HL-60 (cell line): ENCODE measurements around the gene ADARB1.

Experiments
- DNase-seq, 2 experiments: peaks; one replicate each; pipeline ENCODE4 v3.0.0-alpha.2; 2010 to 2020; ENCODE audit warnings: low read depth in 1 of 2, low spot score in 1 of 2
- H3K27ac ChIP-seq: fragments of 250-450 bp; sonication (Bioruptor Pico); replicated peaks from 2 replicates; pipeline ENCODE4 v1.5.1; 2020; ENCODE audit warnings: mild to moderate bottlenecking, moderate library complexity
- H3K27me3 ChIP-seq: fragments of 250-450 bp; sonication (Bioruptor Pico); 2 replicates; pipeline ENCODE4 v1.5.1; 2021; ENCODE audit warnings: mild to moderate bottlenecking, moderate library complexity; ENCODE audit not compliant: insufficient read depth, poor library complexity, severe bottlenecking
- H3K4me3 ChIP-seq: replicated peaks from 2 replicates; pipeline ENCODE4 v1.5.1; 2011; ENCODE audit warnings: mild to moderate bottlenecking, control low read depth, low read length; ENCODE audit not compliant: insufficient read depth
- GABPA ChIP-seq: IDR thresholded peaks from 2 replicates; pipeline ENCODE4 v1.6.1; 2012; ENCODE audit warnings: low read depth
- POLR2AphosphoS5 ChIP-seq: IDR thresholded peaks from 2 replicates; pipeline ENCODE4 v1.6.1; 2012; ENCODE audit warnings: low read depth
- SPI1 ChIP-seq: IDR thresholded peaks from 2 replicates; pipeline ENCODE4 v1.6.1; 2012; ENCODE audit warnings: low read depth, mild to moderate bottlenecking, borderline replicate concordance
- TF ChIP-seq, protein P1 (sequence below): IDR thresholded peaks from one replicate; pipeline ENCODE4 v1.5.1; 2011; ENCODE audit warnings: low read length, control low read depth, inconsistent platforms; ENCODE audit not compliant: insufficient read depth
- TF ChIP-seq, protein P2 (sequence below): IDR thresholded peaks from 2 replicates; pipeline ENCODE4 v1.6.1; 2012; ENCODE audit warnings: low read depth; ENCODE audit not compliant: insufficient replicate concordance

ADARB1 gene

DNA sequence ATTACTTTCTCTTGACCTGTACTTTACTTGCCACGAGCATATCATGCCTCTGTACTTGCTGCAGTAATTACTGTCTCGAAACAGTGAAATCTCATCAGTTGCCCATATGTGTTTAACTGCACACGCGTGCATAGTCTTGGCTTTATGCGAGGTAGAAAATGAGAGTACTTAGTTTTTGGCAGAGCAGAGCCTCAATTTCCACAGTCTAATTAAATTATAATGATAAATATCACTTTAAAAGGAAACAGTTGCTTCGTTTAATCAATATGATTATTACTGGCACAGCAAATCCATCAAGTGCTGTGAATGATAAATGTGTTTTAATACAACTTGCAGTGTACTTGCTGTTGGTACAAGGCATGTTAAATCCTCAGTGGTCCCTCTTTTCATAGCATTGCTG is 47.6 kb downstream of the ADARB1 start:
- no peak overlapping the region for H3K4me3 ChIP-seq
- H3K27me3 ChIP-seq: no peaks in the 10 kb centered on the region
- no peak for DNase-seq
- no peak overlapping the region for H3K27ac ChIP-seq
- TF ChIP-seq, protein P1, sequence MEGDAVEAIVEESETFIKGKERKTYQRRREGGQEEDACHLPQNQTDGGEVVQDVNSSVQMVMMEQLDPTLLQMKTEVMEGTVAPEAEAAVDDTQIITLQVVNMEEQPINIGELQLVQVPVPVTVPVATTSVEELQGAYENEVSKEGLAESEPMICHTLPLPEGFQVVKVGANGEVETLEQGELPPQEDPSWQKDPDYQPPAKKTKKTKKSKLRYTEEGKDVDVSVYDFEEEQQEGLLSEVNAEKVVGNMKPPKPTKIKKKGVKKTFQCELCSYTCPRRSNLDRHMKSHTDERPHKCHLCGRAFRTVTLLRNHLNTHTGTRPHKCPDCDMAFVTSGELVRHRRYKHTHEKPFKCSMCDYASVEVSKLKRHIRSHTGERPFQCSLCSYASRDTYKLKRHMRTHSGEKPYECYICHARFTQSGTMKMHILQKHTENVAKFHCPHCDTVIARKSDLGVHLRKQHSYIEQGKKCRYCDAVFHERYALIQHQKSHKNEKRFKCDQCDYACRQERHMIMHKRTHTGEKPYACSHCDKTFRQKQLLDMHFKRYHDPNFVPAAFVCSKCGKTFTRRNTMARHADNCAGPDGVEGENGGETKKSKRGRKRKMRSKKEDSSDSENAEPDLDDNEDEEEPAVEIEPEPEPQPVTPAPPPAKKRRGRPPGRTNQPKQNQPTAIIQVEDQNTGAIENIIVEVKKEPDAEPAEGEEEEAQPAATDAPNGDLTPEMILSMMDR: no peak
- TF ChIP-seq GABPA (no peak), POLR2AphosphoS5 (no peak), SPI1 (no peak)
- TF ChIP-seq, protein P2, sequence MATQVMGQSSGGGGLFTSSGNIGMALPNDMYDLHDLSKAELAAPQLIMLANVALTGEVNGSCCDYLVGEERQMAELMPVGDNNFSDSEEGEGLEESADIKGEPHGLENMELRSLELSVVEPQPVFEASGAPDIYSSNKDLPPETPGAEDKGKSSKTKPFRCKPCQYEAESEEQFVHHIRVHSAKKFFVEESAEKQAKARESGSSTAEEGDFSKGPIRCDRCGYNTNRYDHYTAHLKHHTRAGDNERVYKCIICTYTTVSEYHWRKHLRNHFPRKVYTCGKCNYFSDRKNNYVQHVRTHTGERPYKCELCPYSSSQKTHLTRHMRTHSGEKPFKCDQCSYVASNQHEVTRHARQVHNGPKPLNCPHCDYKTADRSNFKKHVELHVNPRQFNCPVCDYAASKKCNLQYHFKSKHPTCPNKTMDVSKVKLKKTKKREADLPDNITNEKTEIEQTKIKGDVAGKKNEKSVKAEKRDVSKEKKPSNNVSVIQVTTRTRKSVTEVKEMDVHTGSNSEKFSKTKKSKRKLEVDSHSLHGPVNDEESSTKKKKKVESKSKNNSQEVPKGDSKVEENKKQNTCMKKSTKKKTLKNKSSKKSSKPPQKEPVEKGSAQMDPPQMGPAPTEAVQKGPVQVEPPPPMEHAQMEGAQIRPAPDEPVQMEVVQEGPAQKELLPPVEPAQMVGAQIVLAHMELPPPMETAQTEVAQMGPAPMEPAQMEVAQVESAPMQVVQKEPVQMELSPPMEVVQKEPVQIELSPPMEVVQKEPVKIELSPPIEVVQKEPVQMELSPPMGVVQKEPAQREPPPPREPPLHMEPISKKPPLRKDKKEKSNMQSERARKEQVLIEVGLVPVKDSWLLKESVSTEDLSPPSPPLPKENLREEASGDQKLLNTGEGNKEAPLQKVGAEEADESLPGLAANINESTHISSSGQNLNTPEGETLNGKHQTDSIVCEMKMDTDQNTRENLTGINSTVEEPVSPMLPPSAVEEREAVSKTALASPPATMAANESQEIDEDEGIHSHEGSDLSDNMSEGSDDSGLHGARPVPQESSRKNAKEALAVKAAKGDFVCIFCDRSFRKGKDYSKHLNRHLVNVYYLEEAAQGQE: no peak

DNA sequence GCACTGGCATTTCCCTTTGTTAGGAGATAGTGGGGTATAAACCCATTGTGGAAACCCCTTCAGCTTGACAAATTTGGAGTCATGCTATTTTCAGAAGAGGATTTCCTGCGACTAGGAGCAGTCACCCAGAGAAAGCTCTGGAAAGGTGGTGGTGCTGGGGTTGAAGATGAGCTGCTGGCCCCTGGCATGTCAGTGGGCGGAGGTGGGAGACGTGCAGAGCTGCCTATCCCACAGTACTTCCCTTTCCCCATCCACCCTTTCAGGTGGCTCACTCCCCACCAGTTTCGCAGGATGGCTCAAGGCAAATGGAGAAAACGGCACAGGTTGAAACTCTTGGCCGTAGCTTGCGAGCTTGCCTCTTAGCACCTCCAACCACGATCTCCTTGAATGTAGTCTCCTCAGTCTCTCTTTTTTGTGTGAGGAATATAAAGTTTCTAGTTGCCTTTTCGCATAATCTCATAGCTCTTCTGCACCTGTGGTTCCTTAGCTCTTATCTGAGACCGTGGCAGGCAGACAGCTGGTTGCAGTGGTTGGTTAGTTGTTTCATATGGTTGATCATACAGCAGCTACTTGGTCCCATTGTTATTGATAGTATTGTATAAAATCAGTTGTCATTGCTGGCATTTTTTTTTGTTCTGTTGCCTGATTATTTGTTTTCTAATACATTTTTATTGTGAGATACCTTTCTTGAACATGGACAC is 48.2 kb downstream of the ADARB1 start:
- no peaks in the 10 kb centered on the region for H3K27me3 ChIP-seq
- TF ChIP-seq, protein P2: no peak
- TF ChIP-seq POLR2AphosphoS5: no peak
- TF ChIP-seq, protein P1: no peak
- no peak for TF ChIP-seq SPI1
- no peak for TF ChIP-seq GABPA
- no peak for DNase-seq
- no peak overlapping the region for H3K4me3 ChIP-seq
- H3K27ac ChIP-seq: no peak overlapping the region

DNA sequence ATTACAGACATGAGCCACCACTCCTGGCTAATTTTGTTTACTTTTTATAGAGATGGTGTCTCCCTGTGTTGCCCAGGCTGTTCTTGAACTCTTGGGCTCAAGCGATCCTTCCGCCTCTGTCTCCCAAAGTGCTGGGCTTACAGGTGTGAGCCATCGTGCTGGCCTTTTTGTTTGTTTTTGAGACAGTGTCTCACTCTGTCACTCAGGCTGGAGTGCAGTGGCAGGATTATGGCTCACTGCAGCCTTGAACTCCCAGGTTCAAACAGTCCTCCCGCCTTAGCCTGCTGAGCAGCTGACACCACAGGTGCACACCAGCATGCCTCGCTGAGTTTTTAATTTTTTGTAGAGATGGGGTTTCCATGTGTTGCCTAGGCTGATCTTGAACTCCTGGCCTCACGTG is 49.1 kb downstream of the ADARB1 start:
- Histone ChIP-seq H3K27ac (no peak overlapping the region), H3K4me3 (no peak overlapping the region), H3K27me3 (no peaks in the 10 kb centered on the region)
- no peak for DNase-seq
- TF ChIP-seq GABPA: no peak
- TF ChIP-seq SPI1: no peak
- TF ChIP-seq, protein P1: no peak
- TF ChIP-seq, protein P2: no peak
- TF ChIP-seq POLR2AphosphoS5: no peak
